Pancreas (tissue), 10 donors: ENCODE measurements around the gene ITK. TPM values are rescaled to one million over a fixed set of nuclear protein-coding genes. Genes with fewer than 3 reads are reported as not detected.

ENCODE experiments used
- ATAC-seq, 4 donors: fragments of 200-7000 bp; cut with Tn5 transposase; one replicate each; pipeline versions ENCODE4 v1.8.0 to v1.9.1; 2020; ENCODE audit warnings: mild to moderate bottlenecking in 4 of 4, moderate library complexity in 4 of 4
- DNase-seq, 6 donors: peaks; one replicate each; pipeline ENCODE4 v3.0.0-alpha.2; 2020
- FAIRE-seq: peaks from 2 replicates; lab custom pipeline; 2012; peaks lifted over from hg19 to GRCh38; lab: Jason Lieb, UNC
- H3K27ac ChIP-seq, 4 donors: fragments of 200-600 bp; sonication (generic); 1 replicate in 3 of 4; 2 replicates in 1 of 4; pipeline versions ENCODE4 v1.5.0 to v1.8.0; 2020
- H3K27me3 ChIP-seq, 4 donors: fragments of 200-600 bp; one replicate each; pipeline ENCODE4 v1.8.0; 2021
- H3K36me3 ChIP-seq, 3 donors: fragments of 200-600 bp; sonication (generic) in 1 of 3; one replicate each; pipeline versions ENCODE4 v1.5.0 to v1.8.0; 2020 to 2021
- H3K4me1 ChIP-seq, 3 donors: fragments of 200-600 bp; one replicate each; pipeline ENCODE4 v1.8.0; 2021
- H3K4me3 ChIP-seq, 4 donors: fragments of 200-600 bp; sonication (generic) in 2 of 4; one replicate each; pipeline versions ENCODE4 v1.5.0 to v1.8.0; 2020 to 2021
- H3K9me3 ChIP-seq, 4 donors: fragments of 200-600 bp; one replicate each; pipeline ENCODE4 v1.8.0; 2021
- CTCF ChIP-seq, 4 donors: fragments of 200-600 bp; sonication (generic) in 3 of 4; IDR thresholded peaks; one replicate each; pipeline versions ENCODE4 v1.5.0 to v1.8.0; 2021; ENCODE audit warnings: antibody characterized with exemption in 4 of 4
- WGBS, 2 donors: extraction: QIAGEN DNeasy Blood & Tissue Kit; methylation state at CpG; one replicate each; pipeline ENCODE4 v1.1.7; 2013; 5-methylcytosine and 5-hydroxymethylcytosine counted together
- intact Hi-C, 3 donors: fragments of 100-400 bp; cut with DNase I; formaldehyde crosslinking; loops; one replicate each; pipeline versions ENCODE4 v1.11.1 to v1.14.2; 2022
- polyA plus RNA-seq, 2 donors: library from polyadenylated mRNA; stranded (reverse); fragments of 200-250 nt; gene quantifications; one replicate each; pipeline ENCODE4 v1.2.3, GENCODE V29; 2013
- total RNA-seq, 6 donors: library from RNA; stranded (reverse); fragmentation: NEBNext Ultra II Directional in 4 of 6; extraction: Animal tissue kit (Norgen Biotek cat#: 25700) in 4 of 6; gene quantifications; one replicate each; pipeline versions ENCODE4 v1.2.1 to v1.2.4, GENCODE V29; 2021 to 2023
- donor health status: healthy with polysubstance abuse.
- donor health status: DM: no; HTN: no; CAD: no; lungs with moderate emphysema.
- donor health status: DM: no; HTN: no; CAD: no.
- donor health status: control.
- donor health status: control.
- donor health status: Bipolar disorder and iron deficiency.
- donor health status: DM: yes; HTN: yes; CAD: no.
- donor health status: DM: no; HTN: no; CAD: no.
- donor health status: DM: no; HTN: no; CAD: no.
- donor health status: DM: yes; HTN: yes; CAD: no.

ITK gene
- total and polyA plus RNA-seq, 8 donors = 0.26 to 1.3 (median 0.71) TPM

- Histone ChIP-seq H3K9me3 (no peaks in the 10 kb centered on the region), H3K4me1 (peaks cover 0 to 3% (median 0%) of the 10 kb centered on the region in 3 donors), H3K36me3 (no peaks in the 10 kb centered on the region), H3K4me3 (no peak overlapping the region), H3K27me3 (no peaks in the 10 kb centered on the region), H3K27ac (no peak overlapping the region)
- intact Hi-C loops = no loop called here
- no peak for FAIRE-seq
- DNase-seq = no peak
- WGBS, 2 donors = 86 to 91% methylated on average over 9 of the region's 9 CpGs
- ATAC-seq = no peak
- no peak for TF ChIP-seq CTCF (IDR thresholded peaks at IDR 0.05)
Measured at GRCh38 chr5:157289164-157289819, 108.7 kb downstream of the ITK start.

- no peak for TF ChIP-seq CTCF (IDR thresholded peaks at IDR 0.05)
- H3K36me3 ChIP-seq = no peaks in the 10 kb centered on the region
- H3K27ac ChIP-seq = no peak overlapping the region
- no peak for ATAC-seq
- no peak for DNase-seq
- FAIRE-seq = no peak
- no peaks in the 10 kb centered on the region for H3K9me3 ChIP-seq
- intact Hi-C loops = no loop called here
- H3K27me3 ChIP-seq = no peaks in the 10 kb centered on the region
- H3K4me1 ChIP-seq = peaks cover 0 to 3% (median 2%) of the 10 kb centered on the region in 3 donors
- WGBS, 2 donors = 84 to 91% methylated on average over 6 of the region's 6 CpGs
- no peak overlapping the region for H3K4me3 ChIP-seq
Measured at GRCh38 chr5:157290156-157290980, 109.7 kb downstream of the ITK start.

GRCh38 chr5:157290981-157291711, 110.5 kb downstream of the ITK start:
- Histone ChIP-seq H3K9me3 (no peaks in the 10 kb centered on the region), H3K4me1 (peaks cover 0 to 3% (median 3%) of the 10 kb centered on the region in 3 donors), H3K27me3 (no peaks in the 10 kb centered on the region), H3K36me3 (no peaks in the 10 kb centered on the region), H3K4me3 (no peak overlapping the region), H3K27ac (no peak overlapping the region)
- DNase-seq (peak in 4 of 6 donors; percentile 30 to 52 (median 44)), FAIRE-seq (no peak), ATAC-seq (peak; percentile 77 to 90 (median 85))
- intact Hi-C loops = no loop called here
- no peak for TF ChIP-seq CTCF (IDR thresholded peaks at IDR 0.05)
- 12 to 23% methylated on average over 10 of the region's 10 CpGs for WGBS, 2 donors

GRCh38 chr5:157292599-157292998, 112.0 kb downstream of the ITK start:
- H3K4me1 ChIP-seq = peaks cover 0 to 3% (median 3%) of the 10 kb centered on the region in 3 donors
- FAIRE-seq = no peak
- WGBS, 2 donors = 85 to 93% methylated on average over 3 of the region's 3 CpGs
- intact Hi-C loops = no loop called here
- H3K4me3 ChIP-seq = no peak overlapping the region
- no peaks in the 10 kb centered on the region for H3K27me3 ChIP-seq
- H3K27ac ChIP-seq = no peak overlapping the region
- H3K36me3 ChIP-seq = no peaks in the 10 kb centered on the region
- ATAC-seq = no peak
- DNase-seq = no peak
- no peaks in the 10 kb centered on the region for H3K9me3 ChIP-seq
- TF ChIP-seq CTCF (IDR thresholded peaks at IDR 0.05) = no peak
